Large intestine (tissue), 3 donors: Measurements from ENCODE around the gene LRRTM1. TPM values are rescaled to one million over a fixed set of nuclear protein-coding genes. Genes with fewer than 3 reads are reported as not detected.

Experiments
- DNase-seq, 2 donors: peaks; one replicate each; pipeline versions ENCODE4 v3.0.0 to v3.0.0-alpha.2; 2013
- H3K27ac ChIP-seq: one replicate; pipeline ENCODE4 v1.5.1; 2013; ENCODE audit warnings: low read length
- H3K27me3 ChIP-seq: 2 replicates; pipeline ENCODE4 v1.6.1; 2013; ENCODE audit warnings: low read length; ENCODE audit not compliant: control insufficient read depth, insufficient read depth
- H3K36me3 ChIP-seq: 2 replicates; pipeline ENCODE4 v1.6.1; 2013; ENCODE audit warnings: low read length; ENCODE audit not compliant: control insufficient read depth, insufficient read depth
- H3K4me1 ChIP-seq: one replicate; pipeline ENCODE4 v1.6.1; 2013; ENCODE audit warnings: low read length; ENCODE audit not compliant: control insufficient read depth, insufficient read depth
- H3K4me3 ChIP-seq: one replicate; pipeline ENCODE4 v1.5.1; 2013; ENCODE audit warnings: low read length
- H3K9me3 ChIP-seq: one replicate; pipeline ENCODE4 v1.6.1; 2013; ENCODE audit warnings: mild to moderate bottlenecking, low read depth, low read length, moderate library complexity; ENCODE audit not compliant: control insufficient read depth
- WGBS: methylation state at CpG from one replicate; pipeline ENCODE4 v1.1.5; 2013; ENCODE audit warnings: low lambda C conversion rate; ENCODE audit not compliant: insufficient coverage; 5-methylcytosine and 5-hydroxymethylcytosine counted together
- polyA plus RNA-seq: library from polyadenylated mRNA; unstranded; fragments of 120-200 nt; gene quantifications from one replicate; pipeline ENCODE4 v1.2.1, GENCODE V29; 2013

LRRTM1 gene
- polyA plus RNA-seq, 1 donor: 3.1 TPM

- H3K27ac ChIP-seq: no peak overlapping the region
- no peak overlapping the region for H3K4me3 ChIP-seq
- WGBS: no CpG with 5 or more reads among the region's 5 CpGs
These were observed 24.9 kb upstream of the LRRTM1 start for GRCh38 chr2:80329491-80329890.

GRCh38 chr2:80328159-80328571 is 23.6 kb upstream of the LRRTM1 start:
- H3K27me3 ChIP-seq: peaks cover 18% of the 10 kb centered on the region
- DNase-seq: no peak
- no peak overlapping the region for H3K27ac ChIP-seq
- no peaks in the 10 kb centered on the region for H3K36me3 ChIP-seq
- H3K4me3 ChIP-seq: no peak overlapping the region
- no CpG with 5 or more reads among the region's 1 CpG for WGBS
- H3K4me1 ChIP-seq: no peaks in the 10 kb centered on the region
- no peaks in the 10 kb centered on the region for H3K9me3 ChIP-seq

More at GRCh38 chr2:80329491-80329890, 24.9 kb upstream of the LRRTM1 start:
- Histone ChIP-seq H3K27me3 (peaks cover 6% of the 10 kb centered on the region), H3K9me3 (no peaks in the 10 kb centered on the region), H3K4me1 (no peaks in the 10 kb centered on the region), H3K36me3 (no peaks in the 10 kb centered on the region)
- no peak for DNase-seq

- Histone ChIP-seq H3K27me3 (peaks cover 28% of the 10 kb centered on the region), H3K9me3 (no peaks in the 10 kb centered on the region), H3K4me3 (no peak overlapping the region), H3K27ac (no peak overlapping the region), H3K36me3 (no peaks in the 10 kb centered on the region), H3K4me1 (no peaks in the 10 kb centered on the region)
- no peak for DNase-seq
- WGBS: no CpG with 5 or more reads among the region's 1 CpG
These were observed 22.3 kb upstream of the LRRTM1 start for GRCh38 chr2:80326861-80327260.

GRCh38 chr2:80326214-80326613 is 21.7 kb upstream of the LRRTM1 start:
- H3K36me3 ChIP-seq: no peaks in the 10 kb centered on the region
- H3K4me1 ChIP-seq: no peaks in the 10 kb centered on the region
- H3K9me3 ChIP-seq: no peaks in the 10 kb centered on the region
- no peak overlapping the region for H3K27ac ChIP-seq
- H3K4me3 ChIP-seq: no peak overlapping the region
- no peak for DNase-seq
- H3K27me3 ChIP-seq: peaks cover 29% of the 10 kb centered on the region

GRCh38 chr2:80324525-80324924 is 20.0 kb upstream of the LRRTM1 start:
- H3K36me3 ChIP-seq: no peaks in the 10 kb centered on the region
- no peaks in the 10 kb centered on the region for H3K9me3 ChIP-seq
- no peaks in the 10 kb centered on the region for H3K4me1 ChIP-seq
- no peak for DNase-seq
- H3K27me3 ChIP-seq: peaks cover 31% of the 10 kb centered on the region
- no peak overlapping the region for H3K4me3 ChIP-seq
- no peak overlapping the region for H3K27ac ChIP-seq
- WGBS: 57% methylated on average over 3 of the region's 3 CpGs

GRCh38 chr2:80323610-80324009 is 19.1 kb upstream of the LRRTM1 start:
- no peak overlapping the region for H3K27ac ChIP-seq
- 100% methylated on average over 1 of the region's 1 CpG for WGBS
- H3K4me3 ChIP-seq: no peak overlapping the region
- H3K9me3 ChIP-seq: no peaks in the 10 kb centered on the region
- no peaks in the 10 kb centered on the region for H3K4me1 ChIP-seq
- no peak for DNase-seq
- H3K36me3 ChIP-seq: no peaks in the 10 kb centered on the region
- H3K27me3 ChIP-seq: peaks cover 31% of the 10 kb centered on the region

- Histone ChIP-seq H3K27ac (no peak overlapping the region), H3K4me3 (no peak overlapping the region), H3K36me3 (no peaks in the 10 kb centered on the region), H3K9me3 (no peaks in the 10 kb centered on the region), H3K4me1 (no peaks in the 10 kb centered on the region), H3K27me3 (peaks cover 31% of the 10 kb centered on the region)
- 58% methylated on average over 5 of the region's 14 CpGs for WGBS
- no peak for DNase-seq
These were observed 18.4 kb upstream of the LRRTM1 start for GRCh38 chr2:80322958-80323357.

- Histone ChIP-seq H3K36me3 (no peaks in the 10 kb centered on the region), H3K27me3 (peaks cover 31% of the 10 kb centered on the region), H3K4me3 (no peak overlapping the region), H3K27ac (no peak overlapping the region), H3K9me3 (no peaks in the 10 kb centered on the region), H3K4me1 (no peaks in the 10 kb centered on the region)
- DNase-seq: no peak
- no CpG with 5 or more reads among the region's 42 CpGs for WGBS
These were observed 17.9 kb upstream of the LRRTM1 start for GRCh38 chr2:80322311-80322920.

- Histone ChIP-seq H3K4me1 (no peaks in the 10 kb centered on the region), H3K36me3 (no peaks in the 10 kb centered on the region), H3K27ac (no peak overlapping the region), H3K9me3 (no peaks in the 10 kb centered on the region), H3K27me3 (no peaks in the 10 kb centered on the region), H3K4me3 (no peak overlapping the region)
- DNase-seq: no peak
- WGBS: 100% methylated on average over 1 of the region's 5 CpGs
These were observed 7.8 kb upstream of the LRRTM1 start for GRCh38 chr2:80312282-80312839.

- no peak overlapping the region for H3K4me3 ChIP-seq
- no peak for DNase-seq
- WGBS: 27% methylated on average over 2 of the region's 3 CpGs
These were observed 6.8 kb upstream of the LRRTM1 start for GRCh38 chr2:80311304-80311703.

More at GRCh38 chr2:80311304-80311703, 6.8 kb upstream of the LRRTM1 start:
- no peaks in the 10 kb centered on the region for H3K9me3 ChIP-seq
- no peaks in the 10 kb centered on the region for H3K4me1 ChIP-seq
- no peak overlapping the region for H3K27ac ChIP-seq
- H3K36me3 ChIP-seq: no peaks in the 10 kb centered on the region
- H3K27me3 ChIP-seq: peaks cover 5% of the 10 kb centered on the region
